ENCODE measurements around the gene SIM2.

GRCh38 chr21:36661511-36662309 is 37.2 kb upstream of the SIM2 start:
- TF ChIP-seq RAD21 (IDR thresholded peaks at IDR 0.05; ENCODE audit: low read depth) (peak; percentile 79), POLR2A (IDR thresholded peaks at IDR 0.05; ENCODE audit: borderline replicate concordance, extremely low read depth, insufficient read depth, insufficient read length) (no peak), CTCF (IDR thresholded peaks at IDR 0.05 in 2 of 3, conservative IDR thresholded peaks at IDR 0.05 in 1 of 3; ENCODE audit: borderline replicate concordance in 1 of 3, insufficient read depth in 1 of 3, low read depth in 2 of 3, low read length in 2 of 3) (peak; percentile 64 to 68 (median 66); a peak in 5 of 6 replicates), CBX3 (IDR thresholded peaks at IDR 0.05; ENCODE audit: low read depth) (0 out of 2 replicates have a peak, but pooled peaks have one; percentile 14), MAX (IDR thresholded peaks at IDR 0.05) (peak; percentile 56), EZH2 (IDR thresholded peaks at IDR 0.05) (no peak), EZH2phosphoT487 (IDR thresholded peaks at IDR 0.05; ENCODE audit: borderline replicate concordance) (no peak)
